ENCODE results near the gene YJEFN3.
A peak's percentile ranks its signal among the peaks of the same experiment; 100 is the strongest.

Gene YJEFN3, protein sequence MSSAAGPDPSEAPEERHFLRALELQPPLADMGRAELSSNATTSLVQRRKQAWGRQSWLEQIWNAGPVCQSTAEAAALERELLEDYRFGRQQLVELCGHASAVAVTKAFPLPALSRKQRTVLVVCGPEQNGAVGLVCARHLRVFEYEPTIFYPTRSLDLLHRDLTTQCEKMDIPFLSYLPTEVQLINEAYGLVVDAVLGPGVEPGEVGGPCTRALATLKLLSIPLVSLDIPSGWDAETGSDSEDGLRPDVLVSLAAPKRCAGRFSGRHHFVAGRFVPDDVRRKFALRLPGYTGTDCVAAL

DNA sequence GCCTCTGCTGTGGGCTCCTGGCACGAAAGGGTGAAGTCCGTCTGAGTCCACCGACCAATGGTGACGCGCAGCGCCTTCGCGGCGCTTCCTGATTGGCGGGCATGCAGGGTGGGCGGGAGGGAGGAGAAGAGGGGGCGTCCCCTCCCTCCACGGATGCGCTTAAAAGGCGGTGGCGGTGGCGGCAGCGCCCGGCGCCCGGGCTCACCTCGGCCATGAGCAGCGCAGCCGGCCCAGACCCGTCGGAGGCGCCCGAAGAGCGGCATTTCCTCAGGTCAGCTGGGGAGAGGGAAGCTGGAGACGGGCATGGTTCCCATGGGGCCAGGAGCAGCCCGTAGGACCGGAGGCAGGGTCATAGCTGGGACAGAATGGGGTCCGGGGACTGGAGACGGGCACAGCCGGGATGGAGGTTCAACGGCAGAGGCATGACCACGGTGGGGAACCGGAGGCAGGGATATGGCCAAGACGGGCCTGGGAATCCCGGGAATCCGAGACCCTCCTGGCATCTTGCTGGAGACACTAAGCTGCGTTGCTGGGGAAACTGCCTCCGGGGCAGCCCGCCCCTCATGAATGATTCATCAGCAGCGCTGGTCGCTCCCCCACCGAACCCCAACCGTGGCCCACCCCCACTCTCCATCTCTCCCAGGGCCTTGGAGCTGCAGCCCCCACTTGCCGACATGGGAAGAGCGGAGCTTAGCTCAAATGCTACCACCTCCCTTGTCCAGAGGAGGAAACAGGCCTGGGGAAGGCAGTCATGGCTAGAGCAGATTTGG is at the start of gene YJEFN3:
Gene YJEFN3, plus strand, starts transcription at position 191 of the 770 bp plus-strand sequence. Its CDS starts 22 bp downstream, at position 213.
- Histone ChIP-seq H3K4me2 (peak within 1 kb of the TSS; percentile 12 to 86 (median 76); a peak in 16 of 22 replicates), H4K20me1 (peaks cover 23 to 81% (median 40%) of the 10 kb centered on the region in 11 experiments), H3K4me3 (no peak within 1 kb of the TSS), H3K27ac (peak within 1 kb of the TSS in 5 of 11 experiments; percentile 7 to 67 (median 62); a peak in 8 of 22 replicates), H3K9ac (peak within 1 kb of the TSS in 6 of 11 experiments; percentile 26 to 69 (median 66); a peak in 9 of 22 replicates), H3K27me3 (no peaks in the 10 kb centered on the region), H3K9me3 (replicated peaks in 1 of 11) (no peaks in the 10 kb centered on the region), H3K4me1 (peaks cover 63 to 81% (median 73%) of the 10 kb centered on the region in 10 experiments), H3K36me3 (peaks cover 19 to 55% (median 37%) of the 10 kb centered on the region in 11 experiments; a peak in 21 of 22 replicates)
- no peak for TF ChIP-seq Cebpa-rat (IDR thresholded peaks at IDR 0.05)

DNA sequence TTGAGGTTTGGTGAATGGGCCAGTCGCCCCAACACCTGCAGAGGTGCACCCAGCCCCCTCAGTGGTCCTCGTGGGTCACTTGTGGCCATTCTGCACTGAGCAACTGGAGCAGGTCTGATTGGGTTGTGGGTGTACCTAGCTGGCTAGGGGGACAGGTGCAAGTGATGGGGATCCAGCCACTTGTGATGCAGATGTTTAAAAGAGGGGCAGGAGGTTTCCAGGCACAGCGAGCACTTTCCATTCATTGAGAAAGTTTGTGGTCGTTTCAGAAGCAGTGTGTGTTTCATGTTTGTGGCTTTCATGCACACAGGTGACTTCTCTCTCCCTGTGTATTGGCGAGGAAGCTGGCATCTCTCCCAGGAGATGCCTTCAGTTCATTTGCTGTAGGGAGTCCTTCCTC is 48.0 kb upstream of the YJEFN3 start:
- peak overlapping the region in 7 of 11 experiments; percentile 17 to 59 (median 38); a peak in 12 of 22 replicates for H3K4me2 ChIP-seq
- no peak overlapping the region for H3K9ac ChIP-seq
- H3K4me1 ChIP-seq, result peaks cover 57 to 83% (median 72%) of the 10 kb centered on the region in 10 experiments
- peaks cover 88 to 100% (median 100%) of the 10 kb centered on the region in 11 experiments; a peak in 21 of 22 replicates for H4K20me1 ChIP-seq
- no peak for TF ChIP-seq Cebpa-rat (IDR thresholded peaks at IDR 0.05)
- H3K9me3 ChIP-seq (replicated peaks in 1 of 11), result no peaks in the 10 kb centered on the region
- no peaks in the 10 kb centered on the region for H3K27me3 ChIP-seq
- H3K36me3 ChIP-seq, result peaks cover 63 to 89% (median 82%) of the 10 kb centered on the region in 11 experiments
- no peak overlapping the region for H3K27ac ChIP-seq
- H3K4me3 ChIP-seq, result no peak overlapping the region

DNA sequence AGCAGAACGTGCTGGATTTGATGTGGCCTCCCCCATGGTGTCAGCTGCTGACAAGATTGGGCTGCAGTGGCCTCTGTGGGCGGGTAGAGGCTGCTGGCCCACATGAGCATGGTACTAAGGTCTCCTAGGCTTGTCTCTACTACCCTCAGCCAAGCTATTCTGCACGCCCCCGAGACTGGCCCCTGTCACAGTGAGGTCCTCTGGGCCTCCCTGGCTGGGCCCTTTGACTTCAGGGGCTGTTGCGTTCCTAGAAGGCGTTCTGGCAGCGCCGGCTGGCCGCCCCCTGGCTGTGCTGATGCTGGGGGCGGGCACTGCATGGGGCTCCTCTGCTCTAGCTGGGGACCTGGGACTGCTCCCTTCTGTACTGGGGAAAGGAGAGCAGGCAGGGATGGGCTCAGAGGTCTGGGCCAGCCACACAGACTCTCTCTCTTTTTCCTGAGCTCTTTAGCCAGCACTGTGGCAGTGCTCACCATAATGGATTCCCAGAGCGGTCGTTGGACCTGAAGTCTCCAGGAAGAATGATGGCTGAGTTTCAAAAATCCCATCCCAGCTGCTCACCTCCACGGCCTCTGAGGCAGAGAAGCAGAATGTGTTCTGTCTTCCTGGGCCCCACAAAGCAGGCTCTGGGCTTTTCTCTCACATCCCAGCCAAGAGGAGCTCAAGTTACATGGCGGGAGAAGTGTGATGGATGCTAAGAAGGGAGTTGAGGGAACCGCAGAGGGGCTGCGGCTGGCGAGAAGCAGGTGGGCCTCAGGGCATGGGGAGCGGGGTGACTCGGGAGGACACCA is 45.7 kb upstream of the YJEFN3 start:
- Histone ChIP-seq H3K36me3 (peaks cover 57 to 80% (median 72%) of the 10 kb centered on the region in 11 experiments), H3K27ac (peak overlapping the region in 1 of 11 experiments; percentile 2; a peak in 1 of 22 replicates), H4K20me1 (peaks cover 82 to 100% (median 99%) of the 10 kb centered on the region in 11 experiments; a peak in 21 of 22 replicates), H3K4me2 (peak overlapping the region in 8 of 11 experiments; percentile 4 to 93 (median 14); a peak in 10 of 22 replicates), H3K9ac (0 out of 22 replicates have a peak overlapping the region, but pooled peaks of 2 of the 11 experiments have one; percentile 17 to 29), H3K4me1 (peaks cover 65 to 100% (median 87%) of the 10 kb centered on the region in 10 experiments), H3K9me3 (replicated peaks in 1 of 11) (no peaks in the 10 kb centered on the region), H3K4me3 (no peak overlapping the region), H3K27me3 (no peaks in the 10 kb centered on the region)
- no peak for TF ChIP-seq Cebpa-rat (IDR thresholded peaks at IDR 0.05)

DNA sequence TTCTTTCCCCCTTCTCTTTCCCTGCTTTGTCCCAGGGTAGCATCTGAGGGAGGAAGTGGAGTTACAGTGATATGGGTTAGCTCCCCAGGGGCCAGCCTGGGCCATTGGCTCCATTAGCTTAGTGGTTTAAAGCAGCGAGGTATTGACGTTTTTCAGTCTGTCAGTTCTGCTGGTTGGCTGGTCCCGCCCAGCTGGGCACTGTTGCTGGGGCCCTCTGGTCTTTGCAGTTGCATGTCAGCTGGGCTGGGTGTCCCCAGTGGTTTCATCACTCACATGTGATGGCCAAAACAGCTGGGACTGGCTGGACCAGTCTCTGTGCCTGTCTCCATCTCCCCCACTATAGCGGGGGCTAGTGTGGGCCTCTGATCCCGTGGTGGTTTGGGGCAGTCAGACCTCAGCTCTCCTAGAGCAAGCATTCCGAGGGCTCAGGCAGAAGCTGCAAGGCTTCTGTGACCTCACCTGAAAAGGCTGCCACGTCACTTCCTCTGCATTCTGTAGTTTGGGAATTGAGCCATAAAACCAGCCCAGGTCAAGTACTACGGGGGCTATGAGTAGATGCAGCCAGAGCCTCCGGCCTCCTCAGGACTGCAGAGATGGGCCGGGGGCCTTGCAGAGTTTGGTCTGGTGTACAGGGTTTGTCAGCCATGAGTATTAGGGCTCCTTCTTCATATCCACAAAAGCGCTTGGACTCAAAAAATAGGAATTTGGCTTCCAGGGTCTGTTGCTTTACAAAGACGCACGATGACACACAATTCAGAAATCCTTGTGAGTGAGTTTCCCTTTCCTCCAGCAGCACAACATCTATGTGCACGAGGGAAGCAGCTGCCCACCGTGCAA is 43.3 kb upstream of the YJEFN3 start:
- TF ChIP-seq Cebpa-rat (IDR thresholded peaks at IDR 0.05), result no peak
- peak overlapping the region in 5 of 10 experiments; percentile 1 to 43 (median 4); a peak in 5 of 20 replicates for H3K4me3 ChIP-seq
- no peaks in the 10 kb centered on the region for H3K27me3 ChIP-seq
- H3K27ac ChIP-seq, result peak overlapping the region in 10 of 11 experiments; percentile 36 to 72 (median 48); a peak in 19 of 22 replicates
- peak overlapping the region in 10 of 11 experiments; percentile 33 to 62 (median 53); a peak in 18 of 22 replicates for H3K9ac ChIP-seq
- H4K20me1 ChIP-seq, result peaks cover 72 to 100% (median 93%) of the 10 kb centered on the region in 11 experiments; a peak in 21 of 22 replicates
- peaks cover 89 to 100% (median 96%) of the 10 kb centered on the region in 10 experiments for H3K4me1 ChIP-seq
- H3K4me2 ChIP-seq, result peak overlapping the region; percentile 67 to 97 (median 87)
- H3K9me3 ChIP-seq (replicated peaks in 1 of 11), result no peaks in the 10 kb centered on the region
- H3K36me3 ChIP-seq, result peaks cover 36 to 63% (median 52%) of the 10 kb centered on the region in 11 experiments; a peak in 21 of 22 replicates

DNA sequence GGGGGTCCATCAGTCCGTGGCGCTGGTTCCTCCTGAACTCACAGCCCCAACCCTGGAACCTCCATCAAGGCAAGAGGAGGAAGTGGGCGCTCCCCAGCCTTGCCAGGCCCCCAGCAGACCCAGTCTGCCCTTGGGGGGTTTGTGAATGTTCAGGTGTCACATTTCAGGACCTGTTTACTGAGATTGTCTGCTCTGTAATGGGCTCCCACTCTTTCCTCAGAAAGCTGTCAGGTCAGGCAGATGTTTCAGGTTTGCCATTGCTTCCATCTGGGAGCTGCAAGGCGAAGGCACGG is 42.8 kb upstream of the YJEFN3 start:
- H3K4me1 ChIP-seq, result peaks cover 85 to 96% (median 93%) of the 10 kb centered on the region in 10 experiments
- TF ChIP-seq Cebpa-rat (IDR thresholded peaks at IDR 0.05), result no peak
- peak overlapping the region; percentile 67 to 97 (median 87) for H3K4me2 ChIP-seq

DNA sequence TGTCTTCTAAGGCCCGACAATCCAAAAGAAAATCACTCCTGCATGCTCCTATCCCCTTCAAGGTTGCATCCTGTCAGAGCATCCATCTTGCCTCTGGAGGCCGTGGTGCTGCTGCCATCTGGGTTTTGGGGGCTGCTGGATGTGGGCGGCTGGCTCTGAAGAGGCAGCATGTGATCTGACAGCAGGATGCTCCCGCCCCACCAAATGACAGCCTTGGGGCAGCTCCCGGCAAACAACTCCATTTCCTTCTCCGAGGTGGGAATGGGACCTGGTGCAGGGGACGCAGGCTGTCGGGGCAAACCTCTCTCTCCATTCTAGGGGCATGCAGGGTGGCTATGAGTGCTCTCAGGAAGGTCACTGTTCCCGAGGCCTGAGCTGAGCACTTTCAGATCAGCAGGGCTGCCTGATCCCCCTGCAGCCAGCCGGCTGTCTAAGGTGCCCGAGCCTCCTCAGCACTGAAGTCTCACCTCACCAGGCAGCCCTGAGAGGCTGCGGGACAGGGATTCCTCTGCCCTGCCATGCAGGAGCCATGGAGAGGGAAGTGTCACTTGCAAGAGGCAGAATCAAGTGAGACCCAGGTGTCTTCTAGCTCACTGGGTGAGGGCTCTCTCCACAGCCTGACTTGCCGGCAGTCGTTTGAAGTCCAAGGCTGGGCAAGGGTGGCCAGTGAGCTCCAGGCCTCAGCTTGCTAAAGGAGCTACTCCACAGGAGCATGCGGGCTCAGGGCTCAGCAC is 42.2 kb upstream of the YJEFN3 start:
- H3K36me3 ChIP-seq, result peaks cover 32 to 62% (median 51%) of the 10 kb centered on the region in 11 experiments
- H3K27ac ChIP-seq, result peak overlapping the region in 9 of 11 experiments; percentile 19 to 72 (median 48); a peak in 16 of 22 replicates
- peak overlapping the region in 10 of 11 experiments; percentile 19 to 62 (median 54); a peak in 17 of 22 replicates for H3K9ac ChIP-seq
- H3K9me3 ChIP-seq (replicated peaks in 1 of 11), result no peaks in the 10 kb centered on the region
- TF ChIP-seq Cebpa-rat (IDR thresholded peaks at IDR 0.05), result no peak
- H3K4me1 ChIP-seq, result peaks cover 79 to 93% (median 88%) of the 10 kb centered on the region in 10 experiments
- peak overlapping the region; percentile 67 to 97 (median 87) for H3K4me2 ChIP-seq
- H3K27me3 ChIP-seq, result no peaks in the 10 kb centered on the region
- peaks cover 71 to 100% (median 93%) of the 10 kb centered on the region in 11 experiments; a peak in 21 of 22 replicates for H4K20me1 ChIP-seq
- H3K4me3 ChIP-seq, result no peak overlapping the region

More for the DNA sequence above, 42.8 kb upstream of the YJEFN3 start:
- peak overlapping the region in 10 of 11 experiments; percentile 8 to 72 (median 48); a peak in 18 of 22 replicates for H3K27ac ChIP-seq
- peaks cover 32 to 62% (median 51%) of the 10 kb centered on the region in 11 experiments for H3K36me3 ChIP-seq
- peaks cover 71 to 100% (median 93%) of the 10 kb centered on the region in 11 experiments; a peak in 21 of 22 replicates for H4K20me1 ChIP-seq
- no peaks in the 10 kb centered on the region for H3K9me3 ChIP-seq (replicated peaks in 1 of 11)
- 0 out of 20 replicates have a peak overlapping the region, but pooled peaks of 1 of the 10 experiments have one; percentile 4 for H3K4me3 ChIP-seq
- H3K27me3 ChIP-seq, result no peaks in the 10 kb centered on the region
- H3K9ac ChIP-seq, result peak overlapping the region in 10 of 11 experiments; percentile 19 to 62 (median 54); a peak in 14 of 22 replicates
